Small intestine (tissue), 7 donors: ENCODE results near the gene IQCM. TPM values are rescaled to one million over a fixed set of nuclear protein-coding genes. Genes with fewer than 3 reads are reported as not detected.

Experiments
- DNase-seq, 2 donors: peaks; one replicate each; pipeline versions ENCODE4 v3.0.0 to v3.0.0-alpha.2; 2013
- FAIRE-seq: peaks from 2 replicates; lab custom pipeline; 2012; peaks lifted over from hg19 to GRCh38; lab: Jason Lieb, UNC
- H3K27ac ChIP-seq, 3 donors: one replicate each; pipeline ENCODE4 v1.5.1; 2013; ENCODE audit warnings: low read length in 2 of 3, mild to moderate bottlenecking in 2 of 3, control low read depth in 1 of 3, inconsistent platforms in 1 of 3, low read depth in 1 of 3, moderate library complexity in 1 of 3
- H3K27me3 ChIP-seq, 3 donors: one replicate each; pipeline ENCODE4 v1.6.1; 2013; ENCODE audit warnings: low read length in 3 of 3, inconsistent platforms in 1 of 3; ENCODE audit not compliant: control insufficient read depth in 3 of 3, insufficient read depth in 3 of 3
- H3K36me3 ChIP-seq, 3 donors: one replicate each; pipeline ENCODE4 v1.6.1; 2013; ENCODE audit warnings: low read length in 3 of 3, inconsistent platforms in 1 of 3, low read depth in 1 of 3, mild to moderate bottlenecking in 1 of 3, moderate library complexity in 1 of 3; ENCODE audit not compliant: control insufficient read depth in 3 of 3, insufficient read depth in 2 of 3
- H3K4me1 ChIP-seq, 3 donors: one replicate each; pipeline ENCODE4 v1.6.1; 2013; ENCODE audit warnings: low read length in 2 of 3, inconsistent platforms in 1 of 3, low read depth in 1 of 3, mild to moderate bottlenecking in 1 of 3, moderate library complexity in 1 of 3; ENCODE audit not compliant: control insufficient read depth in 3 of 3, insufficient read depth in 2 of 3
- H3K4me3 ChIP-seq, 3 donors: one replicate each; pipeline ENCODE4 v1.5.1; 2013; ENCODE audit warnings: low read length in 3 of 3, control low read depth in 1 of 3, inconsistent platforms in 1 of 3, low read depth in 1 of 3, mild to moderate bottlenecking in 1 of 3, moderate library complexity in 1 of 3
- H3K9me3 ChIP-seq, 2 donors: one replicate each; pipeline ENCODE4 v1.6.1; 2013; ENCODE audit warnings: low read depth in 1 of 2, low read length in 1 of 2; ENCODE audit not compliant: control insufficient read depth in 2 of 2, insufficient read depth in 1 of 2
- WGBS, 3 donors: extraction: QIAGEN DNeasy Blood & Tissue Kit; methylation state at CpG; one replicate each; pipeline ENCODE4 v1.1.7; 2013; 5-methylcytosine and 5-hydroxymethylcytosine counted together
- polyA plus RNA-seq, 4 donors: library from polyadenylated mRNA; stranded (reverse) in 3 of 4; unstranded in 1 of 4; fragments of 200-250 nt in 3 of 4; fragments of 120-200 nt in 1 of 4; gene quantifications; one replicate each; pipeline versions ENCODE4 v1.2.1 to v1.2.3, GENCODE V29; 2013
- donor health status: healthy with polysubstance abuse.
- donor health status: control.
- donor health status: control.
- donor health status: Bipolar disorder and iron deficiency.
- donor health status: healthy.

IQCM gene
- polyA plus RNA-seq, 4 donors, result 0.38 TPM; not detected in 3

GRCh38 chr4:149830823-149831222, 15.2 kb upstream of the IQCM start:
- H3K9me3 ChIP-seq, result peaks cover 0 to 2% of the 10 kb centered on the region in 2 donors
- H3K27me3 ChIP-seq, result no peaks in the 10 kb centered on the region
- WGBS, 3 donors, result 68 to 82% (median 69%) methylated on average over 3 of the region's 3 CpGs
- H3K27ac ChIP-seq, result no peak overlapping the region
- DNase-seq (no peak), FAIRE-seq (no peak)
- no peaks in the 10 kb centered on the region for H3K36me3 ChIP-seq
- no peak overlapping the region for H3K4me3 ChIP-seq
- H3K4me1 ChIP-seq, result no peaks in the 10 kb centered on the region

GRCh38 chr4:149825336-149825735, 9.7 kb upstream of the IQCM start:
- DNase-seq (no peak), FAIRE-seq (no peak)
- no peaks in the 10 kb centered on the region for H3K36me3 ChIP-seq
- H3K27me3 ChIP-seq, result no peaks in the 10 kb centered on the region
- no peak overlapping the region for H3K4me3 ChIP-seq
- no peak overlapping the region for H3K27ac ChIP-seq
- no peaks in the 10 kb centered on the region for H3K9me3 ChIP-seq
- no peaks in the 10 kb centered on the region for H3K4me1 ChIP-seq
- WGBS, 3 donors, result 76 to 90% (median 77%) methylated on average over 2 of the region's 2 CpGs

GRCh38 chr4:149823769-149824221, 8.2 kb upstream of the IQCM start:
- H3K4me3 ChIP-seq, result no peak overlapping the region
- FAIRE-seq, result no peak
- no peaks in the 10 kb centered on the region for H3K9me3 ChIP-seq
- H3K4me1 ChIP-seq, result no peaks in the 10 kb centered on the region
- H3K27ac ChIP-seq, result no peak overlapping the region
- no peaks in the 10 kb centered on the region for H3K27me3 ChIP-seq
- WGBS, 3 donors, result 64 to 76% (median 76%) methylated on average over 4 of the region's 4 CpGs
- no peaks in the 10 kb centered on the region for H3K36me3 ChIP-seq
- no peak for DNase-seq

- H3K27ac ChIP-seq, result no peak overlapping the region
- H3K27me3 ChIP-seq, result peaks cover 0 to 2% (median 0%) of the 10 kb centered on the region in 3 donors
- FAIRE-seq (no peak), DNase-seq (no peak)
- H3K9me3 ChIP-seq, result peaks cover 0 to 2% of the 10 kb centered on the region in 2 donors
- no peak overlapping the region for H3K4me3 ChIP-seq
- 28 to 31% (median 28%) methylated on average over 2 of the region's 2 CpGs for whole genome bisulfite sequencing, 3 donors
- H3K4me1 ChIP-seq, result no peaks in the 10 kb centered on the region
- no peaks in the 10 kb centered on the region for H3K36me3 ChIP-seq
Observed at GRCh38 chr4:149801416-149801815, 14.2 kb downstream of the IQCM start.

- DNase-seq (no peak), FAIRE-seq (no peak)
- no peaks in the 10 kb centered on the region for H3K36me3 ChIP-seq
- WGBS, 3 donors, result 67 to 98% (median 92%) methylated on average over 1 of the region's 1 CpG
- H3K4me1 ChIP-seq, result no peaks in the 10 kb centered on the region
- peaks cover 0 to 2% of the 10 kb centered on the region in 2 donors for H3K9me3 ChIP-seq
- H3K4me3 ChIP-seq, result no peak overlapping the region
- peaks cover 0 to 2% (median 0%) of the 10 kb centered on the region in 3 donors for H3K27me3 ChIP-seq
- no peak overlapping the region for H3K27ac ChIP-seq
Observed at GRCh38 chr4:149799546-149799945, 16.1 kb downstream of the IQCM start.

GRCh38 chr4:149796381-149796780, 19.3 kb downstream of the IQCM start:
- DNase-seq, result no peak
- Histone ChIP-seq H3K27me3 (no peaks in the 10 kb centered on the region), H3K4me1 (no peaks in the 10 kb centered on the region), H3K4me3 (no peak overlapping the region), H3K27ac (no peak overlapping the region), H3K9me3 (no peaks in the 10 kb centered on the region), H3K36me3 (no peaks in the 10 kb centered on the region)
- FAIRE-seq, result no peak

GRCh38 chr4:149795256-149795655, 20.4 kb downstream of the IQCM start:
- no peak for DNase-seq
- WGBS, 3 donors, result 54 to 60% (median 58%) methylated on average over 4 of the region's 4 CpGs
- Histone ChIP-seq H3K27ac (no peak overlapping the region), H3K27me3 (no peaks in the 10 kb centered on the region), H3K36me3 (no peaks in the 10 kb centered on the region), H3K9me3 (no peaks in the 10 kb centered on the region), H3K4me3 (no peak overlapping the region), H3K4me1 (no peaks in the 10 kb centered on the region)
- no peak for FAIRE-seq

GRCh38 chr4:149794352-149794751, 21.3 kb downstream of the IQCM start:
- Histone ChIP-seq H3K27ac (no peak overlapping the region), H3K9me3 (no peaks in the 10 kb centered on the region), H3K36me3 (no peaks in the 10 kb centered on the region), H3K4me3 (no peak overlapping the region), H3K27me3 (no peaks in the 10 kb centered on the region), H3K4me1 (no peaks in the 10 kb centered on the region)
- DNase-seq (no peak), FAIRE-seq (no peak)
- WGBS, 3 donors, result 80 to 87% (median 81%) methylated on average over 1 of the region's 1 CpG

GRCh38 chr4:149793459-149793858, 22.2 kb downstream of the IQCM start:
- Histone ChIP-seq H3K36me3 (no peaks in the 10 kb centered on the region), H3K27me3 (no peaks in the 10 kb centered on the region), H3K9me3 (no peaks in the 10 kb centered on the region), H3K27ac (no peak overlapping the region), H3K4me3 (no peak overlapping the region), H3K4me1 (no peaks in the 10 kb centered on the region)
- FAIRE-seq (no peak), DNase-seq (no peak)
